HCEC 1CT (cell line): Measurements from ENCODE around the gene BATF3.
A peak's percentile ranks its signal among the peaks of the same experiment; 100 is the strongest.
"Not testable (repeated sequence)": the region's sequence is repeated elsewhere in the genome, so short reads cannot be mapped to it uniquely, and the experiment has no call there.

Experiments used
- DNase-seq: peaks from one replicate; pipeline ENCODE4 v3.0.0-alpha.2; 2017

BATF3 gene

GRCh38 chr1:212683357-212683722, 16.3 kb downstream of the BATF3 start:
- DNase-seq: no peak

- DNase-seq: no peak
These were observed 18.8 kb downstream of the BATF3 start for GRCh38 chr1:212680680-212681389.

- no peak for DNase-seq
These were observed 20.9 kb downstream of the BATF3 start for GRCh38 chr1:212678456-212679410.

GRCh38 chr1:212677573-212677972, 22.1 kb downstream of the BATF3 start:
- DNase-seq: no peak

- DNase-seq: no peak
These were observed 22.5 kb downstream of the BATF3 start for GRCh38 chr1:212677136-212677535.

- DNase-seq: no peak
These were observed 24.0 kb downstream of the BATF3 start for GRCh38 chr1:212675675-212676074.

GRCh38 chr1:212674872-212675271, 24.8 kb downstream of the BATF3 start:
- DNase-seq: no peak

- peak; percentile 15 for DNase-seq
These were observed 28.2 kb downstream of the BATF3 start for GRCh38 chr1:212671342-212672031.

- DNase-seq: no peak
These were observed 28.8 kb downstream of the BATF3 start for GRCh38 chr1:212670882-212671281.

- DNase-seq: no peak
These were observed 29.3 kb downstream of the BATF3 start for GRCh38 chr1:212670301-212670700.

GRCh38 chr1:212669600-212669999, 30.0 kb downstream of the BATF3 start:
- no peak for DNase-seq

GRCh38 chr1:212669102-212669501, 30.5 kb downstream of the BATF3 start:
- peak; percentile 22 for DNase-seq

GRCh38 chr1:212668477-212668876, 31.2 kb downstream of the BATF3 start:
- DNase-seq: no peak

GRCh38 chr1:212667223-212668139, 32.2 kb downstream of the BATF3 start:
- peak; percentile 93 for DNase-seq

GRCh38 chr1:212666116-212666775, 33.4 kb downstream of the BATF3 start:
- no peak for DNase-seq

GRCh38 chr1:212665241-212666115, 34.2 kb downstream of the BATF3 start:
- peak; percentile 80 for DNase-seq

GRCh38 chr1:212664409-212665199, 35.0 kb downstream of the BATF3 start:
- no peak for DNase-seq

- DNase-seq: not testable (repeated sequence)
These were observed 41.4 kb downstream of the BATF3 start for GRCh38 chr1:212658250-212658649.

- DNase-seq: no peak
These were observed 42.9 kb downstream of the BATF3 start for GRCh38 chr1:212656730-212657129.
